Measurements from ENCODE around the gene GOLGA6B.
"Not testable (repeated sequence)": the region's sequence is repeated elsewhere in the genome, so short reads cannot be mapped to it uniquely, and the experiment has no call there.

The GOLGA6B gene

DNA sequence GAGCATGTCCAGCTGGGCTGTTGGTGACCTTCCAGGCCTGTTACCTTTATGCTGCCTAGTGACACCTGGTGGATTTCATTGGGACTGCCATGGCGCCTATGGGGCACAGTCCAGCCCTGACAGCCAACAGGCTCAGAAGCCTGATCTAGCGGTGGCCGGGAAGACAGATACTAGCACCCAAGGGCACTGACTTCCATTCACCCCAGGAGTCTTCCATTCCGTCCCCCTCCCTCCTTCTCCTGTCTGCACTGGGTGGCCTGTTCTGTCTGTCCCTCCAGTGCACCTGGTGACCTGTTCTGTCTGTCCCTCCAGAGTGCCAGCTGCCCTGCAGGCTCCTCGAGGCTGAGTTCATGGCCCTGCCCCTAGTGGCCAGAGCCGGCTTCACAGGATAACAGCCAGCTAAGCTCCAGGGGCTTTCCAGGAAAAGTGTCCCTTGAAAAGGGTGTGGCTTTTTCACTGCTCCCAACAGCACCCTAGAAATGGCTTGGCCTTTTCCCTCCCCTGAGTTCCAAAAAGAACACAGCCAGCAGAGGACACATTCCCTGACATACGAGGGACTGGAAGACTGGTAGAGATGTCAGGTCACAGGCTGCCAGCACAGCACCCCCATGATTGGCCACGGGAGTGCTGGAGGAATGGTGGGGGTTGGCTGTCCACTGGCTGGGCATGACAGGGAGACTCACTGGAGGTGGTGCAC lies 16.3 kb downstream of the GOLGA6B start:
- peak overlapping the region; percentile 40 for H3K4me3 ChIP-seq (ENCODE audit: low read depth, low read length)
- CTCF ChIA-PET = interaction anchor here (0.6 to 2.7 kb wide), 11 partner anchors 8 to 356 kb away, joined by 3 to 25 read pairs (median 3); no protein-coding TSS in a partner anchor
- TF ChIP-seq, protein P1, sequence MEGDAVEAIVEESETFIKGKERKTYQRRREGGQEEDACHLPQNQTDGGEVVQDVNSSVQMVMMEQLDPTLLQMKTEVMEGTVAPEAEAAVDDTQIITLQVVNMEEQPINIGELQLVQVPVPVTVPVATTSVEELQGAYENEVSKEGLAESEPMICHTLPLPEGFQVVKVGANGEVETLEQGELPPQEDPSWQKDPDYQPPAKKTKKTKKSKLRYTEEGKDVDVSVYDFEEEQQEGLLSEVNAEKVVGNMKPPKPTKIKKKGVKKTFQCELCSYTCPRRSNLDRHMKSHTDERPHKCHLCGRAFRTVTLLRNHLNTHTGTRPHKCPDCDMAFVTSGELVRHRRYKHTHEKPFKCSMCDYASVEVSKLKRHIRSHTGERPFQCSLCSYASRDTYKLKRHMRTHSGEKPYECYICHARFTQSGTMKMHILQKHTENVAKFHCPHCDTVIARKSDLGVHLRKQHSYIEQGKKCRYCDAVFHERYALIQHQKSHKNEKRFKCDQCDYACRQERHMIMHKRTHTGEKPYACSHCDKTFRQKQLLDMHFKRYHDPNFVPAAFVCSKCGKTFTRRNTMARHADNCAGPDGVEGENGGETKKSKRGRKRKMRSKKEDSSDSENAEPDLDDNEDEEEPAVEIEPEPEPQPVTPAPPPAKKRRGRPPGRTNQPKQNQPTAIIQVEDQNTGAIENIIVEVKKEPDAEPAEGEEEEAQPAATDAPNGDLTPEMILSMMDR (IDR thresholded peaks at IDR 0.05; ENCODE audit: insufficient read depth, low read length, missing control alignments) = peak; percentile 75
- POLR2A ChIA-PET = interaction anchor here (1.0 kb wide), 1 partner anchor 15 kb away, joined by 3 read pairs; the partner anchor contains the start of genes BBS4 and HIGD2B
- DNase-seq (ENCODE audit: low read depth, low spot score) = not testable (repeated sequence)

DNA sequence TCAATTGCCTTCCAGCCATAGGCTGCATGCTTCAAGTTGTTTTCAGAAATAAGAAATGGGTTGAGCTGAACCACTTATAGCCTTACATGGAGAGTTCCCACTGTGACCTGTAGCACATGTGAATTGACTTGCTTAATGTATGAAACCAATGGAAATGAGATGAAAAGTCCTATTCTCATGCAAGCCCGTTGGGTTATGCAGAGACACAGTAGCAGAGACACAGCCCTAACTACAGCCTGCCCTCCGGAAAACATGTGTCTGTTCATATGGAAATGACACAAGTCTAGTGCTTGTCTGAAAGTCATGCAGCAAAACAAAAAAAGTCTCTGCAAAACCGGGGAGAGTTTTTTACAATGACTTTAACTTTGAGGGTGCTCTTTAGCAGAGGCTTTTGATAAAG lies 17.0 kb downstream of the GOLGA6B start:
- no peak overlapping the region for H3K4me3 ChIP-seq (ENCODE audit: low read depth, low read length)
- POLR2A ChIA-PET = no interaction called here
- TF ChIP-seq, protein P1 (IDR thresholded peaks at IDR 0.05; ENCODE audit: insufficient read depth, low read length, missing control alignments) = no peak
- CTCF ChIA-PET = interaction anchor here (0.6 to 2.7 kb wide), 10 partner anchors 9 to 357 kb away, joined by 3 to 25 read pairs (median 6); no protein-coding TSS in a partner anchor
- no peak for DNase-seq (ENCODE audit: low read depth, low spot score)

DNA sequence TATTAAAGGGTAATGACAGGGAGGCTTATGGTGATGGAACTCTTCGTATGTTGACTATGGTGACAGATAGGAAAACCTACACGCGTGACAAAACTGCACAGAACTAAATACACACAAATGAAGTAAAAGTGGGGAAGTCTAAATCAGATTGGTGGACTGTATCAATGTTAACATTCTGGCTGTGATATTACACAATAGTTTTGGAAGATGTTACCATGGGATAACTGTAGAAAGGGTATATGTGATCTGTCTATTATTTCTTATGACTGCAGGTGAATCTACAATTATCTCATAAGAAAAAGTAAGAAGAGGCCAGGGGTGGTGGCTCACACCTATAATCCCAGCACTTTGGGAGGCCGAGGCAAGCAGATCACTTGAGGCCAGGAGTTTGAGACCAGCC lies 22.3 kb downstream of the GOLGA6B start:
- TF ChIP-seq, protein P1 (IDR thresholded peaks at IDR 0.05; ENCODE audit: insufficient read depth, low read length, missing control alignments) = no peak
- no peak overlapping the region for H3K4me3 ChIP-seq (ENCODE audit: low read depth, low read length)
- no peak for DNase-seq (ENCODE audit: low read depth, low spot score)
- ChIA-PET POLR2A (no interaction called here), CTCF (interaction anchor here (4.6 kb wide), 1 partner anchor 77 kb away, joined by 22 read pairs; no protein-coding TSS in a partner anchor)

DNA sequence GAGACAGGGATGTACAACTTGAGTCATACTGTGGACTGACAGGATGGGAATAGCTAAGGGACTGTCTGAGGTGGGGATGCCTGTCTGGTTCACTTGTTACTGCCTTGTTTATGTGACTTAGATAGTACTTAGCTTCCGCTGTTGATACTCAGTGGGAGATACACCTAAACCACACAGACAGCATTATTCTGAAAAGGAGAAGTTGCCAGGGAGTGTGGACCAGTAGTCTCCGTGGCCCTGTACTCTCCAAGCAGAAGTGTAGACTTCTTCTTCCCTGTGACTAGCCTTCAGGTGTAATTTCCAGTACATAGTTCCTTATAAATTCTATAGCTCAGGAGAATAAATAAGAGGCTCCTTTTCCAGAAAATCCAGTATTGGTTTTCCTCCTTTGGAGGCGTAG lies 26.4 kb downstream of the GOLGA6B start:
- ChIA-PET CTCF (interaction anchor here (2.2 to 2.7 kb wide), 2 partner anchors 9 to 81 kb away, joined by 9 to 16 read pairs; no protein-coding TSS in a partner anchor), POLR2A (interaction anchor here (0.6 to 0.7 kb wide), 2 partner anchors 217 to 300 kb away, joined by 3 to 5 read pairs; no protein-coding TSS in a partner anchor)
- no peak for DNase-seq (ENCODE audit: low read depth, low spot score)
- no peak overlapping the region for H3K4me3 ChIP-seq (ENCODE audit: low read depth, low read length)
- TF ChIP-seq, protein P1 (IDR thresholded peaks at IDR 0.05; ENCODE audit: insufficient read depth, low read length, missing control alignments) = no peak

DNA sequence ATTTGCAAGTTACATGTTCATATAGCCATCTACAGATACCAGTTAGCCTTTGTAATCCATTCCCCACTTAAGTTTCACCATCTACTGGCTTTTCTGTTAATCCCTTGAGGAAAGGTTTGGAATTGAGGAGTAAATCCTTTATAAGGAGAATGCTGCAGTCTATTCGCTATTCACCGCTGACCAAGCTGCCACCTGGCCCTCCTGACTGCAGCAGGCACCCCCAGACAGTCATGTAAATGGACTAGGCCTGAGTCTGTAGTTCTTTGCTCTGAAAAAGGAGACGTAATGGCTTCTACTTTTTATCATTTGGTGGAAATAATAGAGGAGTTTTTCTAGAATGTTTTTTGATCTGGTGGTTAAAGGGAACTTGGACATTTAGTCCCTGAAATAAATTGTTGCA lies 28.3 kb downstream of the GOLGA6B start:
- no peak for DNase-seq (ENCODE audit: low read depth, low spot score)
- POLR2A ChIA-PET = no interaction called here
- CTCF ChIA-PET = interaction anchor here (0.6 kb wide), 1 partner anchor 12 kb away, joined by 3 read pairs; no protein-coding TSS in a partner anchor
- no peak overlapping the region for H3K4me3 ChIP-seq (ENCODE audit: low read depth, low read length)
- TF ChIP-seq, protein P1 (IDR thresholded peaks at IDR 0.05; ENCODE audit: insufficient read depth, low read length, missing control alignments) = no peak

DNA sequence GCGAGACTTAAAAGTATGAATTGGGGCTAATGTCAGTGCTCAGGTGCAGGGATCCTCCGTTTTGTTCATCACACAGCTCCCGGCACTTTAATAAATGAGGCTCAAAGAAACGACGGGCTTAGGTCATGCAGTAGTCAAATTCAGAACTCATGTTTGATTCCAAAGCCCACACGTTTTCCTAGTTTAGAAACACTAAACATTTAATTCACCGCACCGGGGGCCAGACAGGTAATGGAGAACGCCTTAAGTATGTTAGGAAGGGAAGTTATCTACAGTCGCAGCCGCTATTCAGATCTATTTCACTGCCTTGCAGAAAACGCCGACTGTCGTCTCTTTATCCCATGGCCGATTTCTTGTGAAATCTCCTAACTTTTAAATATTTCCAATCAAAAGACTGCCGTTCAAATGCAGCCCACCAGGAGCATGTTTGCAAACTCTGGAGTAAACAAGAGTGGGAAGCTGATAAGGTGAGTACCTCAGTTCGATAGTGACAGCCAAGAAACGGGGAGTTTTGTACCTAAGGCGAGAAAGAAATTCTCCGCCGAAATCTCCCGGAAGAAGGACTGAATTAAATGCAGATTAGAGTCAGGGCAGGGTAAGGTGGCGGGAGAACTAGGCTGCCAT lies 30.9 kb downstream of the GOLGA6B start:
- CTCF ChIA-PET = interaction anchor here (2.0 to 2.1 kb wide), 3 partner anchors 9 to 85 kb away, joined by 4 to 14 read pairs (median 6); no protein-coding TSS in a partner anchor
- H3K4me3 ChIP-seq (ENCODE audit: low read depth, low read length) = peak overlapping the region; percentile 85

More for the DNA sequence above, 30.9 kb downstream of the GOLGA6B start:
- TF ChIP-seq, protein P1 (IDR thresholded peaks at IDR 0.05; ENCODE audit: insufficient read depth, low read length, missing control alignments) = no peak
- no peak for DNase-seq (ENCODE audit: low read depth, low spot score)
- POLR2A ChIA-PET = interaction anchor here (0.6 kb wide), 1 partner anchor 15 kb away, joined by 3 read pairs; no protein-coding TSS in a partner anchor
